ENCODE data around the gene SLC44A3. TPM values are rescaled to one million over a fixed set of nuclear protein-coding genes. Genes with fewer than 3 reads are reported as not detected.

The SLC44A3 gene
- total RNA-seq, 4 donors from 2014 or later, result 0.19 TPM; not detected in 3

DNA sequence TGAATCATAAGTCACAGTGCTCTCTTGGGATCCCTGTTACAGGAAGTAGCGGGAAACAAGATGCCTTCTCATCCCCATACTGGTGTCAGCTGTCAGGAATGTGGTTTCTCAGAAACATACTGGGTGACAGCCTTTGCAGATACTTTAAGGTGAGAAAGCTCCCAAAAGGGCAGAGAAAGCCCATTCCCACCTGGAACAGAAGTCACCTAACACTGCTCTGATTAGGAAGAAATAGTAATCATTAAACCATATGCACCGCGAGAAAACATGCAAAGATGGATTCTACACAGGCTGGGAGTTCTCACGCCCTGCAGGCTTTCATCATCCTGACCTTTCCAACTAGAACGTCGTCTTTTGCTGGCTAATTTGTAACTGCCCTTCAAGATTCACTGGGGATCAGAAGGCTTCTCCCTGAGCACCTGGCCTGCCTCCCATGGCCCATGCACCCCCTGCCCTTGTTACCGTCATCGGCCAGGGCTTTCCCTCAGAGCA lies 46.2 kb upstream of the SLC44A3 start:
- H3K27me3 ChIP-seq, result no peaks in the 10 kb centered on the region
- ATAC-seq (no peak), DNase-seq (no peak)
- H3K4me1 ChIP-seq, result no peaks in the 10 kb centered on the region
- intact Hi-C loops (cut with DNase I; ENCODE audit: low total_unique reads), result no loop called here
- H3K36me3 ChIP-seq, result no peaks in the 10 kb centered on the region
- no peak overlapping the region for H3K27ac ChIP-seq
- no peaks in the 10 kb centered on the region for H3K9me3 ChIP-seq
- no peak overlapping the region for H3K4me3 ChIP-seq
- in situ Hi-C loops (cut with MboI; ENCODE audit: low sequenced_read_pairs in 4 of 4), result no loop called here
- TF ChIP-seq, protein P1, sequence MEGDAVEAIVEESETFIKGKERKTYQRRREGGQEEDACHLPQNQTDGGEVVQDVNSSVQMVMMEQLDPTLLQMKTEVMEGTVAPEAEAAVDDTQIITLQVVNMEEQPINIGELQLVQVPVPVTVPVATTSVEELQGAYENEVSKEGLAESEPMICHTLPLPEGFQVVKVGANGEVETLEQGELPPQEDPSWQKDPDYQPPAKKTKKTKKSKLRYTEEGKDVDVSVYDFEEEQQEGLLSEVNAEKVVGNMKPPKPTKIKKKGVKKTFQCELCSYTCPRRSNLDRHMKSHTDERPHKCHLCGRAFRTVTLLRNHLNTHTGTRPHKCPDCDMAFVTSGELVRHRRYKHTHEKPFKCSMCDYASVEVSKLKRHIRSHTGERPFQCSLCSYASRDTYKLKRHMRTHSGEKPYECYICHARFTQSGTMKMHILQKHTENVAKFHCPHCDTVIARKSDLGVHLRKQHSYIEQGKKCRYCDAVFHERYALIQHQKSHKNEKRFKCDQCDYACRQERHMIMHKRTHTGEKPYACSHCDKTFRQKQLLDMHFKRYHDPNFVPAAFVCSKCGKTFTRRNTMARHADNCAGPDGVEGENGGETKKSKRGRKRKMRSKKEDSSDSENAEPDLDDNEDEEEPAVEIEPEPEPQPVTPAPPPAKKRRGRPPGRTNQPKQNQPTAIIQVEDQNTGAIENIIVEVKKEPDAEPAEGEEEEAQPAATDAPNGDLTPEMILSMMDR (IDR thresholded peaks at IDR 0.05 in 4 of 5, conservative IDR thresholded peaks at IDR 0.05 in 1 of 5), result no peak

DNA sequence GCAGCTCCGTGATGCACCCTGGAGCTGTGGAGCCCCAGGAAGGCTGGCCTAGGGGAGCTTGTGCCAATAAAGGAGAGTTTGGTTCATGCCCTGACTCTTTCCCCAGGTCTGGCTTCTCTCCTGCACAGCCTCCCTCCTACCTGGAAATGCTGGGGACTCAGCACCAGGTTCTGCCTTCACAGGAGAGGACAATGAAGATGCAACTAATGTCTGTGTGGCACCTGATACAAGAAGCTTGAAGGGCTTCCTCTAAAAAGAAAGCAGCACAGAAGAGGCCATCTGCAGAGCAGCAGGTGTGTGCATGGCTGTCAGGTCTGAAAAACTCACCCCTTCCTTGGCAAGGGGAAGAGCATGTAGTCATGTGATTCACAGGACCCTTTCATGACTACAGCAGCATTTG lies 43.7 kb upstream of the SLC44A3 start:
- in situ Hi-C loops (cut with MboI; ENCODE audit: low sequenced_read_pairs in 4 of 4) (no loop called here), intact Hi-C loops (cut with DNase I; ENCODE audit: low total_unique reads) (no loop called here)
- H3K27ac ChIP-seq, result no peak overlapping the region
- H3K4me1 ChIP-seq, result no peaks in the 10 kb centered on the region
- TF ChIP-seq POLR2A (IDR thresholded peaks at IDR 0.05), result no peak
- TF ChIP-seq, protein P1 (IDR thresholded peaks at IDR 0.05 in 4 of 5, conservative IDR thresholded peaks at IDR 0.05 in 1 of 5), result no peak
- no peak overlapping the region for H3K4me3 ChIP-seq
- no peak for ATAC-seq
- H3K36me3 ChIP-seq, result no peaks in the 10 kb centered on the region
- no peaks in the 10 kb centered on the region for H3K27me3 ChIP-seq
- no peaks in the 10 kb centered on the region for H3K9me3 ChIP-seq
- no peak for DNase-seq

DNA sequence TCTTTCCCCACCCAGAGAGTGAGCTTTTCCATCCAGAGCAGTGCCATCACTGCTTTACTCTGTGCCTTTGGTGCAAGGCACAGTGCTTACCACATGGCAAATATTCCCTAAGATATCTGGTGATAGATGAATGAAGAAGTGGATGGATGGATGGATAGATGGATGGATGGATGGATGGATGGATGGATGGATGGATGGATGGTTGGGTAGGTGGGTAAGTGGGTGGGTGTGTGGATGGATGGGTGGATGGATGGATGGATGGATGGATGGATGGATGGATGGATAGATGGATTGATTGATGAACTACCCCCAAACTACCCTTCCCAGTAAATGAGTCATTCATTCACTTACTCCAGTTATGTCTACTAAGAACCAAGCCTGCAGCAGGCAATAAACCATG lies 42.9 kb upstream of the SLC44A3 start:
- TF ChIP-seq, protein P1 (IDR thresholded peaks at IDR 0.05 in 4 of 5, conservative IDR thresholded peaks at IDR 0.05 in 1 of 5), result no peak
- TF ChIP-seq POLR2A (IDR thresholded peaks at IDR 0.05), result no peak
- H3K27ac ChIP-seq, result no peak overlapping the region
- DNase-seq (no peak), ATAC-seq (no peak)
- no peak overlapping the region for H3K4me3 ChIP-seq
- H3K4me1 ChIP-seq, result no peaks in the 10 kb centered on the region
- in situ Hi-C loops (cut with MboI; ENCODE audit: low sequenced_read_pairs in 4 of 4) (no loop called here), intact Hi-C loops (cut with DNase I; ENCODE audit: low total_unique reads) (no loop called here)
- H3K36me3 ChIP-seq, result no peaks in the 10 kb centered on the region
- no peaks in the 10 kb centered on the region for H3K27me3 ChIP-seq
- H3K9me3 ChIP-seq, result no peaks in the 10 kb centered on the region

DNA sequence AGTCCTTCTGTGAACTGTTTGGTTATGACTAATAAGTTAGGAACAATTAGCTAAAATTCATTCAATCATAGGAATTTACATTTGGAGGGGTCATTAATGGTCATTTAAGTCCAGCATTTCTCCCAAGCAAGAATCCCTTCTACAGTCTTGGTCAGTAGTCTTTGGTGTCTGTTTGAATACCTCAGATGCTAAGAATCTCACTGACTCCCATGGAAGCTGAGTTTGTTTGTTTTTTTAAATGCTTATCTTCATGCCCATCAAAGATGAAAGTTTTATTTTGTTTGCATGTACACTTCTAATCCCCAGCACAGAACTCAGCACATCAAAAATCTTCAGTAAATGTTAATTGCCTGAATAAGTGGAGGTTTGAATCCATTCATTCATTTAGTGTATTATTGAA lies 41.3 kb upstream of the SLC44A3 start:
- Histone ChIP-seq H3K4me3 (no peak overlapping the region), H3K4me1 (no peaks in the 10 kb centered on the region), H3K36me3 (no peaks in the 10 kb centered on the region), H3K27ac (no peak overlapping the region), H3K27me3 (no peaks in the 10 kb centered on the region), H3K9me3 (no peaks in the 10 kb centered on the region)
- intact Hi-C loops (cut with DNase I; ENCODE audit: low total_unique reads) (no loop called here), in situ Hi-C loops (cut with MboI; ENCODE audit: low sequenced_read_pairs in 4 of 4) (no loop called here)
- TF ChIP-seq POLR2A (IDR thresholded peaks at IDR 0.05), result no peak
- TF ChIP-seq, protein P1 (IDR thresholded peaks at IDR 0.05 in 4 of 5, conservative IDR thresholded peaks at IDR 0.05 in 1 of 5), result no peak
- no peak for ATAC-seq
- DNase-seq, result no peak
